HG03565 (cell line): ENCODE measurements around the gene KIAA1755.
A peak's percentile ranks its signal among the peaks of the same experiment; 100 is the strongest.

ENCODE experiments used
- ATAC-seq: cut with Tn5 transposase; IDR thresholded peaks from one replicate; pipeline ENCODE4 v1.9.1; 2021; ENCODE audit warnings: mild to moderate bottlenecking, moderate library complexity; ENCODE audit not compliant: unreplicated experiment

The KIAA1755 gene

DNA sequence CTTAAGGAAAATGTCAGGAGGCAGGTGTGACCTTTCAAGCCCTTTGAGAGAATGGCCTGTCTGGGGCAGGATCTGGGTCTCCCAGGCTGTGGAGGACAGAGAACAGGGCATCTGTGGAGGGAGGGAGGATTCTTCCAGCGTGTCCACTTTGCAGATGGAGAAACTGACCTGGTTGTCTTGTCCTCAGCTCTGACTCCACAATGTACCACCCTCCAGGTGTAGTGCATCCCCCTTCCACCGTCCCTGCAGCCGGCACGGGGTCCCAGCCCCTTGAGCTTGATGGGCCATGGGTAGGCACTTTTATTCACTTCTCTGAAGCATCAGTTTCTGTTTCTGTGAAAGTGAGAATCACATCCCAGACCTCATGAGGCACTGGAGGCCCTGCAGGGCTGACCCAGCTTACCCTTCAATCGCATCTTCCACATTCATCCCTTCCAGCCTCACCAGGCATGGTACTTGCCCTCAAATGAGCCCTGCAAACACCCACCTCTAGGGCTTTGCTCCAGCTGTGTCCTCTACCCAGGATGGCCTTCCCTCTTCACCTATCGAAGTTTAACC lies 90.8 kb downstream of the KIAA1755 start:
- ATAC-seq = no peak

- ATAC-seq = no peak
Measured at GRCh38 chr20:38168791-38169589, 91.5 kb downstream of the KIAA1755 start.

DNA sequence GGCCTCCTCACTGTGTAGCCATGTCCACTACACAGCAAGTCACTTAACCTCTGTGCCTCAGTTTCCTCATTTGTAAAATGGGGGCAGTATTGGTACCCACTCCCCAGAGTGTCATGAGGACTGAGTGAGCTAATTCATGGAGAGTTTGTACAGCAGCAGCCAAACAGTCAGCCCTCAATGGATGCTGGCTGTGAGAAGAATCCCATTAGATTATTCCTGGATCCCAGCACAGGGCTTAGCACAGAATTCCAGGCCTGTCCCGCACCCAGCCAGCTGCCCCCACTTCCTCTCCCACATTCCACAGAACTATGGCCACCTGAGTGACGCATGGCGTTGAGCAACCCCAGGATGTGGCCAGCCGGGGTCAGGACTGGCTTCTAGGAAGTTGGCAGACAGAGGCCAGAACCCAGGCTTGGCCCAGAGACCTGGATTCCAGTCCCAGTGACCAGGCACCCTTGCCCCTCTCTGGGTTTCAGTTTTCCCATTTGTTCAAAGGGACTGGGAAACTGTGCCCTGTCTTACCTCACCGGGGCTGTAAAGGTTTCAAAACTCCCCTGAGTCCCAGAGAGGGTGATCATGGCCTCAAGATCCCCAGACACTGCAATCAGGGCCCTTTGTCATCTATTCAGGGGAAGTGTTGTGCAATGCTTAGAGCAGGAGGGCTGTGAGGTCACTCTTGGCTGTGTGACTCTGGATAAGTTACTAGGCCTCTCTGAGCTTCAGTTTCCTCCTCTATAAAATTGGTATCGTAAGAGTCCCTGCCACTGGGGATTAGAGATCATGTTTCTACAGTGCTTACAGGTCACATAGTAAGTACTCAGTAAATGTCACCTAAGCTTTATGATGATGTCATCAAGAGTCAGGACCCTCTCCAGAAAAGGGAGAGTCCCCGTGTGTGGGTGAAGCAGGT lies 92.4 kb downstream of the KIAA1755 start:
- ATAC-seq = no peak

DNA sequence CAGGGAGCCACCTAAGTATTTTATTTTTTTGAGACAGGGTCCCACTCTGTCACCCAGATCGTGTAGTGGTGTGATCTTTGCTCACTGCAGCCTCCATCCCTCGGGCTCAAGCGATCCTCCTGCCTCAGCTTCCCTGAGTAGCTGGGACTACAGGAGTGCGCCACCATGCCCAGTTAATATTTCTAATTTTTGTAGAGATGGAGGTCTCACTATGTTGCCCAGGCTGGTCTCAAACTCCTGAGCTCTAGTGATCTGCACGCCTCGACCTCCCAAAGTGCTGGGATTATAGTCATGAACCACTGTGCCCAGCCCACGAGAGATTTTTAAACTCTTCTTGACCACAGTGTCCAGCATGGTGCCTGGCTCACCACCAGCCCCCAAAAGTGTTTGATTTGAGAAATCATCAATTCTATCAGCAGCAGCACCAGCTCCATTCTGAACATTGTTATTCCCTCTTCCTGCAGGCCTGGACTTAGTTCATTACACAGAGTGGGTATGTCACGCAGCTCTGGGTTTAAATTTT lies 93.1 kb downstream of the KIAA1755 start:
- no peak for ATAC-seq

GRCh38 chr20:38166703-38167233 lies 93.8 kb downstream of the KIAA1755 start:
- ATAC-seq = no peak

- no peak for ATAC-seq
Measured at GRCh38 chr20:38165966-38166702, 94.4 kb downstream of the KIAA1755 start.

DNA sequence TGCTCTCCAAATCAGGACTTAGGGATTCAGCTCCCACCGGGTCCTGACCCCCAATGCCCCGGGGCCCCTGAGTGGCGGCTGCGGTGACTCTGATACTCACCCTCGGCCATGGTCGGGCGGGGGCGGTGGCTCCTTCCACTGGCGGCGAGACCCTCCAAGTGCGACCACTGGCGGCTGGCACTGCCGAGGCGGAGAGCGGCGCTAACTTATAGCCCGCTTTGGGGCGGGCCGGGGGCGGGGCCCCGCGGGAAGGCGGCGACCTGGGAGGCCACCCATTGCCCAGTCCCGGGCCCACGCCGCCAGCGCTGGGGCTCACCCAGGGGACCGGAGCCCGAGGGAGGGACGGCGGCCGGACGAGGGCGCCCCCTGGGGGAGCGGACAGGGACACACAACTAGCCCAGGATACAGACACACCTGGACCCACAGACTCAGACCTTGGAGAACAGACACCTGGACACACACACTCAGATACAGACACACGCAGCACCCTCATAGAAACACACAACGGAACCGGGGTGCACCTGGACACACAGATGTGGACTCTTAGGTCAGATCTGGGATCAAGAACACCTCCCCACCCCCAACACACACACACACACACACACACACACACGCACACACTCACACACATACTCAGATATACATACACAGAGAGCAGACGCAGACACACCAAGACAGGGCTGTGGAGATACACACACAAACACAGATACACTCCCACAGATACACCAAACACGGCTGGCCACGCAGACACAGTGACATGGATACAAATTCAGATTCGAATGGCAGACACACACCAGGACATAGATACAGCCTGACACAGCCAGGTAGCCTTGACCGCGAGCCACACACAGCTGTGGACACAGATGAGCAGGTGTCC lies 95.2 kb downstream of the KIAA1755 start, which contains the start of gene TGM2:
TSS of gene TGM2 (minus strand) at position 182 of the 877 bp plus-strand sequence. CDS start at position 110, 72 bp downstream.
- peak; percentile 83 for ATAC-seq

DNA sequence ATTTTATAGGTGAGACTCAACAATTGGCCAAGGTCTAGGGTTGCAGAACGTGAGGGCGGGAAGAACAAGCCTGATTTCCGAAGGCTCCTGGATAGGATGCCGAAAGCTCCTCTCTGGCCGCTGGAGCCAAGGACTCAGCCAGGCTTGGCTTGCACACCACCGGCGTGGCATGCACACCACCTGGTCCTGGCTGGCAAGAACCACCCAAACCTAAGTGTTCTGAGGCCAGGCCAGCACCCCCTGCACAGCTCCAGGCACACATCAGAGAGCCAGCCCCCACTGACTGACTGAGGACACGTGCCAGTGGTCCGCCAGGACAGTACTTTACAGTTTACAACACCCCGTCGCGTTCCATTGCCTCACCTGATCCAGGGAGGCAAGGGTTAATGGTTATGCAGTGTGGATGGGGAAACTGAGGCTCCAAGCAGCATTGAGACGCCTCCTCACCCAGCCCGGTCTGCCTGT lies 95.9 kb downstream of the KIAA1755 start:
- ATAC-seq = no peak

- no peak for ATAC-seq
Measured at GRCh38 chr20:38164069-38164468, 96.5 kb downstream of the KIAA1755 start.

GRCh38 chr20:38162878-38163875 lies 97.4 kb downstream of the KIAA1755 start:
- no peak for ATAC-seq

- no peak for ATAC-seq
Measured at GRCh38 chr20:38162149-38162548, 98.4 kb downstream of the KIAA1755 start.

DNA sequence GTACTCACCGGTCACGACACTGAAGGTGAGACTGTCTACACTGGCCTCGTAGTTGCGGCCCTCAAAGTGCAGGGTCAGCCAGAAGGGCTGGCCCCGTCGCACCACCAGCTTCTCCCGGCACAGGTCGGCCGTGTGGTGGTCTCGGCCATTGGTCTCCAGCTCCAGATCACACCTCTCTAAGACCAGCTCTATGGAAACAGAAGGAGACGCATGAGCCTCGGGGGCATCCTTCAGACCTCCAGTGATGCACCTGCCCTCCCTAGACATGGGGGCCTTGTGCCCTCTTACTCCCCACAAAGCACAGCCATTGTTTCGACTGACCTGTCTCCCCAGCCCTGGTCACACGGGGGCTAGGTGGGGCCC lies 99.1 kb downstream of the KIAA1755 start:
- no peak for ATAC-seq
